ENCODE results near the gene NRP1.

- TF ChIP-seq MAX (IDR thresholded peaks at IDR 0.05; ENCODE audit: low read depth) (no peak), SIN3A (IDR thresholded peaks at IDR 0.05; ENCODE audit: borderline replicate concordance, low read depth, low read length) (no peak), POLR2AphosphoS5 (IDR thresholded peaks at IDR 0.05; ENCODE audit: low read depth, low read length) (no peak), EP300 (IDR thresholded peaks at IDR 0.05; ENCODE audit: borderline replicate concordance in 1 of 2, low read depth in 1 of 2, low read length in 1 of 2) (no peak), YY1 (IDR thresholded peaks at IDR 0.05; ENCODE audit: low read depth) (no peak), TEAD4 (IDR thresholded peaks at IDR 0.05; ENCODE audit: borderline replicate concordance, insufficient read depth) (no peak), ELF1 (IDR thresholded peaks at IDR 0.05) (no peak), GABPA (IDR thresholded peaks at IDR 0.05; ENCODE audit: low read depth) (no peak)
- TF ChIP-seq, protein P1, sequence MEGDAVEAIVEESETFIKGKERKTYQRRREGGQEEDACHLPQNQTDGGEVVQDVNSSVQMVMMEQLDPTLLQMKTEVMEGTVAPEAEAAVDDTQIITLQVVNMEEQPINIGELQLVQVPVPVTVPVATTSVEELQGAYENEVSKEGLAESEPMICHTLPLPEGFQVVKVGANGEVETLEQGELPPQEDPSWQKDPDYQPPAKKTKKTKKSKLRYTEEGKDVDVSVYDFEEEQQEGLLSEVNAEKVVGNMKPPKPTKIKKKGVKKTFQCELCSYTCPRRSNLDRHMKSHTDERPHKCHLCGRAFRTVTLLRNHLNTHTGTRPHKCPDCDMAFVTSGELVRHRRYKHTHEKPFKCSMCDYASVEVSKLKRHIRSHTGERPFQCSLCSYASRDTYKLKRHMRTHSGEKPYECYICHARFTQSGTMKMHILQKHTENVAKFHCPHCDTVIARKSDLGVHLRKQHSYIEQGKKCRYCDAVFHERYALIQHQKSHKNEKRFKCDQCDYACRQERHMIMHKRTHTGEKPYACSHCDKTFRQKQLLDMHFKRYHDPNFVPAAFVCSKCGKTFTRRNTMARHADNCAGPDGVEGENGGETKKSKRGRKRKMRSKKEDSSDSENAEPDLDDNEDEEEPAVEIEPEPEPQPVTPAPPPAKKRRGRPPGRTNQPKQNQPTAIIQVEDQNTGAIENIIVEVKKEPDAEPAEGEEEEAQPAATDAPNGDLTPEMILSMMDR (IDR thresholded peaks at IDR 0.05), result no peak
- TF ChIP-seq, protein P2, sequence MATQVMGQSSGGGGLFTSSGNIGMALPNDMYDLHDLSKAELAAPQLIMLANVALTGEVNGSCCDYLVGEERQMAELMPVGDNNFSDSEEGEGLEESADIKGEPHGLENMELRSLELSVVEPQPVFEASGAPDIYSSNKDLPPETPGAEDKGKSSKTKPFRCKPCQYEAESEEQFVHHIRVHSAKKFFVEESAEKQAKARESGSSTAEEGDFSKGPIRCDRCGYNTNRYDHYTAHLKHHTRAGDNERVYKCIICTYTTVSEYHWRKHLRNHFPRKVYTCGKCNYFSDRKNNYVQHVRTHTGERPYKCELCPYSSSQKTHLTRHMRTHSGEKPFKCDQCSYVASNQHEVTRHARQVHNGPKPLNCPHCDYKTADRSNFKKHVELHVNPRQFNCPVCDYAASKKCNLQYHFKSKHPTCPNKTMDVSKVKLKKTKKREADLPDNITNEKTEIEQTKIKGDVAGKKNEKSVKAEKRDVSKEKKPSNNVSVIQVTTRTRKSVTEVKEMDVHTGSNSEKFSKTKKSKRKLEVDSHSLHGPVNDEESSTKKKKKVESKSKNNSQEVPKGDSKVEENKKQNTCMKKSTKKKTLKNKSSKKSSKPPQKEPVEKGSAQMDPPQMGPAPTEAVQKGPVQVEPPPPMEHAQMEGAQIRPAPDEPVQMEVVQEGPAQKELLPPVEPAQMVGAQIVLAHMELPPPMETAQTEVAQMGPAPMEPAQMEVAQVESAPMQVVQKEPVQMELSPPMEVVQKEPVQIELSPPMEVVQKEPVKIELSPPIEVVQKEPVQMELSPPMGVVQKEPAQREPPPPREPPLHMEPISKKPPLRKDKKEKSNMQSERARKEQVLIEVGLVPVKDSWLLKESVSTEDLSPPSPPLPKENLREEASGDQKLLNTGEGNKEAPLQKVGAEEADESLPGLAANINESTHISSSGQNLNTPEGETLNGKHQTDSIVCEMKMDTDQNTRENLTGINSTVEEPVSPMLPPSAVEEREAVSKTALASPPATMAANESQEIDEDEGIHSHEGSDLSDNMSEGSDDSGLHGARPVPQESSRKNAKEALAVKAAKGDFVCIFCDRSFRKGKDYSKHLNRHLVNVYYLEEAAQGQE (IDR thresholded peaks at IDR 0.05; ENCODE audit: low read depth, low read length), result no peak
Observed at GRCh38 chr10:33302208-33302829, 32.1 kb downstream of the NRP1 start.

Measured in SK-N-SH (cell line).